Right atrium auricular region (tissue), 2 donors: ENCODE measurements around the gene UBE4A. TPM values are rescaled to one million over a fixed set of nuclear protein-coding genes. Genes with fewer than 3 reads are reported as not detected.

Experiments used
- DNase-seq: peaks from one replicate; pipeline ENCODE4 v3.0.0-alpha.2; 2019; ENCODE audit warnings: low spot score
- H3K27ac ChIP-seq, 2 donors: fragments of 200-600 bp; sonication (generic); 1 replicate in 1 of 2; 2 replicates in 1 of 2; pipeline ENCODE4 v1.5.1; 2016 to 2019
- H3K27me3 ChIP-seq, 2 donors: fragments of 200-600 bp; sonication (generic); one replicate each; pipeline versions ENCODE4 v1.5.1 to v1.6.0; 2017 to 2019
- H3K36me3 ChIP-seq: fragments of 200-600 bp; sonication (generic); one replicate; pipeline ENCODE4 v1.5.1; 2016
- H3K4me1 ChIP-seq, 2 donors: fragments of 200-600 bp; sonication (generic); one replicate each; pipeline versions ENCODE4 v1.5.1 to v1.6.0; 2017 to 2019
- H3K4me3 ChIP-seq, 2 donors: fragments of 200-600 bp; sonication (generic); 1 replicate in 1 of 2; 2 replicates in 1 of 2; pipeline ENCODE4 v1.5.1; 2017 to 2019; ENCODE audit warnings: mild to moderate bottlenecking in 1 of 2, moderate library complexity in 1 of 2
- H3K9me3 ChIP-seq, 2 donors: fragments of 200-600 bp; sonication (generic); one replicate each; pipeline ENCODE4 v1.5.1; 2019
- total RNA-seq, 2 donors: library from RNA; depleted of rRNA; stranded (reverse); fragments of >200 nt; gene quantifications; one replicate each; pipeline ENCODE4 v1.1.0, GENCODE V29; 2016
- TF ChIP-seq, protein P1 (sequence below), 2 donors: fragments of 200-600 bp; sonication (generic); IDR thresholded peaks; one replicate each; pipeline ENCODE4 v1.5.1; 2019; ENCODE audit warnings: antibody characterized with exemption in 2 of 2

The UBE4A gene
- total RNA-seq, 2 donors from 2014 or later, result 46.3 to 53.4 TPM

DNA sequence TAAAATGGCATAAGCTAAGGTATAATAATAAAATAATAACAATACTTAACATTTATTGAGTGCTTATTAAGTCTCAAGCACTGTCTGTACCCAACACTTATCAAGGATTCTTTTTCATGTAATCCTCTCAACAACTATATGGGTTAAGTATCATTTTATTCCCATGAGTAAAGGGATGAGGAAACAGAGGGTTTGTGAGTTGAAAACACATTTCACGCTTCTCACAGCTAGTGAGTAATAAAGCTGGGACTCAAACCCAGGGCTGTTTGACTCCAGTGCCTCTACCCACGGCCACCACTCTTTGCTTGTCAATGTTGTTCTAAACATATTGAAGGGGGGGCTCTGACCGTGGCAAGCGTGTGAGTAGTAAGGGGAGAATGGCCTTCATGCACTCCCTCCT lies 46.2 kb upstream of the UBE4A start:
- TF ChIP-seq, protein P1, sequence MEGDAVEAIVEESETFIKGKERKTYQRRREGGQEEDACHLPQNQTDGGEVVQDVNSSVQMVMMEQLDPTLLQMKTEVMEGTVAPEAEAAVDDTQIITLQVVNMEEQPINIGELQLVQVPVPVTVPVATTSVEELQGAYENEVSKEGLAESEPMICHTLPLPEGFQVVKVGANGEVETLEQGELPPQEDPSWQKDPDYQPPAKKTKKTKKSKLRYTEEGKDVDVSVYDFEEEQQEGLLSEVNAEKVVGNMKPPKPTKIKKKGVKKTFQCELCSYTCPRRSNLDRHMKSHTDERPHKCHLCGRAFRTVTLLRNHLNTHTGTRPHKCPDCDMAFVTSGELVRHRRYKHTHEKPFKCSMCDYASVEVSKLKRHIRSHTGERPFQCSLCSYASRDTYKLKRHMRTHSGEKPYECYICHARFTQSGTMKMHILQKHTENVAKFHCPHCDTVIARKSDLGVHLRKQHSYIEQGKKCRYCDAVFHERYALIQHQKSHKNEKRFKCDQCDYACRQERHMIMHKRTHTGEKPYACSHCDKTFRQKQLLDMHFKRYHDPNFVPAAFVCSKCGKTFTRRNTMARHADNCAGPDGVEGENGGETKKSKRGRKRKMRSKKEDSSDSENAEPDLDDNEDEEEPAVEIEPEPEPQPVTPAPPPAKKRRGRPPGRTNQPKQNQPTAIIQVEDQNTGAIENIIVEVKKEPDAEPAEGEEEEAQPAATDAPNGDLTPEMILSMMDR (IDR thresholded peaks at IDR 0.05), result no peak
- H3K27me3 ChIP-seq, result no peaks in the 10 kb centered on the region
- no peaks in the 10 kb centered on the region for H3K36me3 ChIP-seq
- H3K27ac ChIP-seq, result no peak overlapping the region
- H3K9me3 ChIP-seq, result no peaks in the 10 kb centered on the region
- DNase-seq, result no peak
- no peak overlapping the region for H3K4me3 ChIP-seq
- H3K4me1 ChIP-seq, result peaks cover 0 to 9% of the 10 kb centered on the region in 2 donors

DNA sequence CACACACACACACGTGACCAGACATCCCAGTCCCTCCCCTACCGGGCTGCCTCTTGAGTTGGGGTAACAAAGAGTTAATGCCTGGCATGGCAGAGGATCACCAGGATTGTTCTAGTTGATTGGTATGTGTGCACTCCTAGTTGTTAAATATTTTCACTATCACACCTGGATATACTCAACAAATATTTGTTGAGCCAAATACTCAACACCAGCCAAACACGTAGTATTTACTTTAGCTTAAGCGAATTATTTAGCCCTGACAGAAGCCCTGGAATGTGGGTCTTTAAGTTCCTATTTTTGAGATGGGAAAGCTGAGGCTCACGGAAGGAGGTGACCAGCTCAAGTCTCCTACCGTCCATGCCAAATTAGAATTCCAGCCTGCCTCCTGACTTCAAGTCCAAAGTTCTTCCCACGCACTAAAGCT lies 44.4 kb upstream of the UBE4A start:
- no peak overlapping the region for H3K27ac ChIP-seq
- H3K4me3 ChIP-seq, result no peak overlapping the region
- peaks cover 0 to 9% of the 10 kb centered on the region in 2 donors for H3K4me1 ChIP-seq
- TF ChIP-seq, protein P1 (IDR thresholded peaks at IDR 0.05), result no peak
- no peaks in the 10 kb centered on the region for H3K36me3 ChIP-seq
- no peak for DNase-seq
- no peaks in the 10 kb centered on the region for H3K9me3 ChIP-seq
- H3K27me3 ChIP-seq, result no peaks in the 10 kb centered on the region

DNA sequence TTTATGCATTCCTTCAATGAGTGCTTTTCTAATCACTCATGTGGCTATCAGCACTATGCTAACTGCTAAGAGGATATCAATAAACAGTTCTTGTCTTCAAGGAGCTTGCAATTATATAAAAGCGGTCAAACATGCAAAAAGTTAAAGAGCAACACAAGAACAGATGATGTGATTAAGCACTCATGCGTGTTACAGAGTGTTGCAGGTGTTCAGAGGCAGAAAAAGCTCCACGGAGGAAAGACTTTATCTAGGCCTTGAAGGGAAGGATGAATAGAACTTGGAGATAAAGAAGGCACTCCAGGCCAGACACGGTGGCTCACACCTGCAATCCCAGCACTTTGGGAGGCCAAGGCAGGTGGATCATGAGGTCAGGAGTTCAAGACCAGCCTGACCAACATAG lies 41.3 kb upstream of the UBE4A start:
- H3K9me3 ChIP-seq, result no peaks in the 10 kb centered on the region
- no peaks in the 10 kb centered on the region for H3K27me3 ChIP-seq
- H3K4me3 ChIP-seq, result no peak overlapping the region
- DNase-seq, result no peak
- TF ChIP-seq, protein P1 (IDR thresholded peaks at IDR 0.05), result no peak
- no peaks in the 10 kb centered on the region for H3K36me3 ChIP-seq
- peaks cover 0 to 9% of the 10 kb centered on the region in 2 donors for H3K4me1 ChIP-seq
- H3K27ac ChIP-seq, result no peak overlapping the region

DNA sequence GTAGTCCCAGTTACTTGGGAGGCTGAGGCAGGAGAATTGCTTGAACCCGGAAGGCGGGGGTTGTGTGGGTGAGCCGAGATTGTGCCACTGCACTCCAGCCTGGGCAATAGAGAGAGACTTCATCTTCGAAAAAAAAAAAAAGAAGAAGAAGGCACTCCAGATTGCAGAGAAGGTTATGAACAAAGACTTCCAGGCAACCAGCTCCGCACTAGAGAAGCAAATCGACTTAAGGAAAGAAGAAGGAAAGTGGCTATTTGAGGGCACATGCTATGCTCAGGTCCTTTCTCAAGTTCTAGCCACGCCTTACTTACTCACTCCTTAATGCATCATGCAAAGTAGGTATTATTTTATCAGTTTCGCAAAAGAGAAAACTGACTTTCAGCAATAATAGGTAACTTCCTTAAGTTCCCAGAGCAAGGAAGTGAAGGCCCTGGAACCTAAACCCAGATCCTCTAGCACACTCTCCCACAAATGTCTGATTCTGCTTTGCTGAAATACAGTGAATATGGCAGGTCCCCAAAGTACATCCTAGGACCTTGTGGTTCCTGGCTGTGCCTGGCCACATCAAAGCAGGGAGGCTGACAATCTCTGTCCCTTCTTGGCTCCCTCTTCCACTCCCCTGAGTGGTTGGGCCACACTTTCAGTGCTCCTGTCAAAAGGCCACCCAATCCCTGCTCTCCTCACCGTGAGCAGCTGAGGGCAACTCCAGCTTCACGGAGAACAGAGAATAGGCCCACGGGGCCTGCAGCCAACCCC lies 40.6 kb upstream of the UBE4A start:
- TF ChIP-seq, protein P1 (IDR thresholded peaks at IDR 0.05), result no peak
- Histone ChIP-seq H3K27ac (no peak overlapping the region), H3K36me3 (no peaks in the 10 kb centered on the region), H3K9me3 (no peaks in the 10 kb centered on the region), H3K4me3 (no peak overlapping the region), H3K4me1 (peaks cover 0 to 9% of the 10 kb centered on the region in 2 donors), H3K27me3 (no peaks in the 10 kb centered on the region)
- no peak for DNase-seq

DNA sequence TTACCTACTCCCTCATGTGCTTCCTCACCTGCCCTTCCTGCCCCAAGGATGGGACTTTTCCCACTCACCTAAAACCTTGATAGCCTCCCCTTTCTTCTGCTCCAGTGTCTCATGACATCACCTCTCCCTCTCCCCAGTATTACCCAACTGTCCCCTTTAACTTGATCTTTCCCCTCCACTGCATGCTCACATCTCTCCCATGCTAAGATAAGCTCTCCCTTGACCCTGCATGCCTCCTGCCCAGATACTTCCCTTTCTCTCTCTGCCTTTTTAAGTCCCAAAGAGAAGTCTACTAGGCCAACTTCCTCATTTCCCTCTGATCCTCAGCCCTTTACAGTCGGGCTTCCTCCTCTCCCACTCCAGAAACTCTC lies 40.1 kb upstream of the UBE4A start:
- Histone ChIP-seq H3K27ac (no peak overlapping the region), H3K27me3 (no peaks in the 10 kb centered on the region)

More for the DNA sequence above, 40.1 kb upstream of the UBE4A start:
- TF ChIP-seq, protein P1 (IDR thresholded peaks at IDR 0.05), result no peak
- no peaks in the 10 kb centered on the region for H3K9me3 ChIP-seq
- H3K4me3 ChIP-seq, result no peak overlapping the region
- DNase-seq, result no peak
- H3K36me3 ChIP-seq, result no peaks in the 10 kb centered on the region
- H3K4me1 ChIP-seq, result peaks cover 0 to 9% of the 10 kb centered on the region in 2 donors
